Measurements from ENCODE around the gene NIM1K.

DNA sequence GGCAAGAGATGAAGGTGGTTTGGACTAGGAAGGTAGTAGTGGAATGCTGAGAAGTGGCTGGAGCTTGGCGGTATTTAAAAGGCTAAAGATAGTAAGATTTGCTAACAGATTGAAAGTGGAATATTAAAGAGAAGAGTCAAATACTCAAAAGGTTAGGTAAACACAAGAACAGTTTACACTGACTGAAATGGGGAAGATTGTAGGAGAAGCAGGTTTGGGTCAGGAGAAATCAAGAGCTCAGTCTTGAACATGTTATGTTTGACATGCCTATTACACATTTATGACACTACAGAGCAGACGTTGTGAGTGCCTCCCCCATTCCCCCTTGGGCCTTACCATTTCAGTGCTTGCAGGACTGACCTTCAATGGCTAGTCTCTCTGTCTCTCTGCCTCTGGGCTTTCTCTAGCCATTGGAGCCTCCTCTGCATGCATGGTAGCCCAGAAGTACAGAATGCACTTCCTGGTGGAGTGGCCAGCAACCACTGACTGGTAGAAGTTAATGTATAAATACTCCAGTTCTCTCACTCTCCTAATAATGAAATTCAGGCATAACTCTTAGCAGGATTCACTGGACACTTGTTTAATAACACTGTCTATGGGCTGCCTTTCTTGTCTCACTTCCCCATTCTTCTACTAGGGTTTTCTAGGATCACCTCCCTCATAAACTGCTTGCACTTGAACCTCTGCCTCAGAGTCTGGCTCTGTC lies 64.4 kb downstream of the NIM1K start:
- TF ChIP-seq, protein P1, sequence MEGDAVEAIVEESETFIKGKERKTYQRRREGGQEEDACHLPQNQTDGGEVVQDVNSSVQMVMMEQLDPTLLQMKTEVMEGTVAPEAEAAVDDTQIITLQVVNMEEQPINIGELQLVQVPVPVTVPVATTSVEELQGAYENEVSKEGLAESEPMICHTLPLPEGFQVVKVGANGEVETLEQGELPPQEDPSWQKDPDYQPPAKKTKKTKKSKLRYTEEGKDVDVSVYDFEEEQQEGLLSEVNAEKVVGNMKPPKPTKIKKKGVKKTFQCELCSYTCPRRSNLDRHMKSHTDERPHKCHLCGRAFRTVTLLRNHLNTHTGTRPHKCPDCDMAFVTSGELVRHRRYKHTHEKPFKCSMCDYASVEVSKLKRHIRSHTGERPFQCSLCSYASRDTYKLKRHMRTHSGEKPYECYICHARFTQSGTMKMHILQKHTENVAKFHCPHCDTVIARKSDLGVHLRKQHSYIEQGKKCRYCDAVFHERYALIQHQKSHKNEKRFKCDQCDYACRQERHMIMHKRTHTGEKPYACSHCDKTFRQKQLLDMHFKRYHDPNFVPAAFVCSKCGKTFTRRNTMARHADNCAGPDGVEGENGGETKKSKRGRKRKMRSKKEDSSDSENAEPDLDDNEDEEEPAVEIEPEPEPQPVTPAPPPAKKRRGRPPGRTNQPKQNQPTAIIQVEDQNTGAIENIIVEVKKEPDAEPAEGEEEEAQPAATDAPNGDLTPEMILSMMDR (IDR thresholded peaks at IDR 0.05 in 8 of 11, conservative IDR thresholded peaks at IDR 0.05 in 3 of 11): no peak
- TF ChIP-seq POLR2AphosphoS5 (IDR thresholded peaks at IDR 0.05) (no peak), POLR2A (IDR thresholded peaks at IDR 0.05) (no peak)
